Breast epithelium (tissue), 4 donors: Measurements from ENCODE around the gene LCT. TPM values are rescaled to one million over a fixed set of nuclear protein-coding genes. Genes with fewer than 3 reads are reported as not detected.
"Not testable (repeated sequence)": the region's sequence is repeated elsewhere in the genome, so short reads cannot be mapped to it uniquely, and the experiment has no call there.

ENCODE experiments used
- DNase-seq, 2 donors: peaks; one replicate each; pipeline ENCODE4 v3.0.0-alpha.2; 2019; ENCODE audit warnings: low spot score in 2 of 2
- H3K27ac ChIP-seq, 2 donors: fragments of 200-600 bp; sonication (generic) in 1 of 2; one replicate each; pipeline ENCODE4 v1.5.1; 2016 to 2019; ENCODE audit warnings: mild to moderate bottlenecking in 1 of 2
- H3K27me3 ChIP-seq, 2 donors: fragments of 200-600 bp; sonication (generic) in 1 of 2; one replicate each; pipeline versions ENCODE4 v1.5.1 to v1.6.0; 2017 to 2019; ENCODE audit warnings: control low read depth in 1 of 2, mild to moderate bottlenecking in 1 of 2
- H3K36me3 ChIP-seq: fragments of 200-600 bp; one replicate; pipeline ENCODE4 v1.5.1; 2019
- H3K4me1 ChIP-seq, 2 donors: fragments of 200-600 bp; sonication (generic); one replicate each; pipeline ENCODE4 v1.5.1; 2016 to 2019; ENCODE audit warnings: control low read depth in 1 of 2
- H3K4me3 ChIP-seq, 3 donors: fragments of 200-600 bp; sonication (generic); 1 replicate in 2 of 3; 2 replicates in 1 of 3; pipeline ENCODE4 v1.5.1; 2016 to 2019; ENCODE audit warnings: mild to moderate bottlenecking in 3 of 3, moderate library complexity in 2 of 3
- H3K9me3 ChIP-seq, 2 donors: fragments of 200-600 bp; sonication (generic) in 1 of 2; one replicate each; pipeline ENCODE4 v1.5.1; 2016 to 2019; ENCODE audit warnings: control low read depth in 1 of 2
- CTCF ChIP-seq, 3 donors: fragments of 450-650 bp; IDR thresholded peaks; one replicate each; pipeline ENCODE4 v1.5.1; 2016 to 2017; ENCODE audit warnings: antibody characterized with exemption in 3 of 3, mild to moderate bottlenecking in 3 of 3, moderate library complexity in 3 of 3
- POLR2A ChIP-seq: fragments of 450-650 bp; IDR thresholded peaks from one replicate; pipeline ENCODE4 v1.6.1; 2016; ENCODE audit warnings: antibody characterized with exemption, mild to moderate bottlenecking, moderate library complexity
- POLR2AphosphoS5 ChIP-seq, 3 donors: sonication (generic); formaldehyde crosslinking; IDR thresholded peaks; one replicate each; pipeline ENCODE4 v1.6.1; 2017; ENCODE audit warnings: antibody characterized with exemption in 3 of 3
- intact Hi-C: fragments of 100-400 bp; cut with DNase I; formaldehyde crosslinking; loops from one replicate; pipeline ENCODE4 v1.15.1; 2023; ENCODE audit warnings: low total_unique reads
- total RNA-seq, 3 donors: library from RNA; depleted of rRNA; stranded (reverse); fragments of >200 nt; gene quantifications; one replicate each; pipeline ENCODE4 v1.1.0, GENCODE V29; 2016

The LCT gene
- total RNA-seq, 3 donors from 2014 or later, result not detected

GRCh38 chr2:135817466-135817865, 19.5 kb downstream of the LCT start:
- no peak for DNase-seq
- Histone ChIP-seq H3K9me3 (peaks cover under 1% of the 10 kb centered on the region in 2 donors), H3K36me3 (no peaks in the 10 kb centered on the region), H3K4me3 (no peak overlapping the region), H3K27me3 (no peaks in the 10 kb centered on the region), H3K4me1 (no peaks in the 10 kb centered on the region), H3K27ac (no peak overlapping the region)
- intact Hi-C loops, result no loop called here
- TF ChIP-seq CTCF (IDR thresholded peaks at IDR 0.05), result no peak
- TF ChIP-seq POLR2AphosphoS5 (IDR thresholded peaks at IDR 0.05), result no peak
- TF ChIP-seq POLR2A, result no peak

- peaks cover 0 to 3% of the 10 kb centered on the region in 2 donors for H3K9me3 ChIP-seq
- intact Hi-C loops, result no loop called here
- H3K4me3 ChIP-seq, result no peak overlapping the region
- DNase-seq, result no peak
- no peaks in the 10 kb centered on the region for H3K36me3 ChIP-seq
- no peaks in the 10 kb centered on the region for H3K4me1 ChIP-seq
- no peaks in the 10 kb centered on the region for H3K27me3 ChIP-seq
- H3K27ac ChIP-seq, result no peak overlapping the region
- no peak for TF ChIP-seq POLR2AphosphoS5 (IDR thresholded peaks at IDR 0.05)
- no peak for TF ChIP-seq CTCF (IDR thresholded peaks at IDR 0.05)
- no peak for TF ChIP-seq POLR2A
Observed at GRCh38 chr2:135815269-135815668, 21.7 kb downstream of the LCT start.

DNA sequence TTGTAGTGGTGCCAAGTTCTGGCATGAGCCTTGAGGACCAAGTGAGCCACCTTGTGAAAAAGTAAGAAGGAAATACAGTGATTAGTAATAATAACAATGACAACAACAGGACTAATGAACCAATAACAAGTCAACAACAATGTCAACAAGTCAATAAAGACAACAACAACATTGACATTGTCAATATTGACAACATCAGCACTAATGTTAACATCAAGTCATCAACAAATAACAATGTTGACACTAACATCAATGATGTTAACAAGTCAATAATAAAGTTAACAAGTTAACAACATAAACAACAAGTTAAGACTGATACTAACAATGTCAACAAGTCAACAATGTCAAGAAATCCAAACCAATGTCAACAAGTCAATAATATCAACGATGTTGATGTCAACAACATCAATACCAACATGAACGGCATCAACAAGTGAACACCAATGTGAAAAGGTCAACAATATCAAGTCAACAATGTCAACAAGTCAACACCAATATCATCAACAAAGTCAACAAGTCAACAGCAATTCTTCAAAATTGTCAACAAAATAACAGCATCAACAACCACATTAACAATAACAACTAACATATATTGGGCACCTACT, 24.0 kb downstream of the LCT start:
- DNase-seq, result no peak
- Histone ChIP-seq H3K36me3 (no peaks in the 10 kb centered on the region), H3K27me3 (no peaks in the 10 kb centered on the region), H3K4me3 (no peak overlapping the region), H3K4me1 (no peaks in the 10 kb centered on the region), H3K27ac (no peak overlapping the region), H3K9me3 (peaks cover 0 to 3% of the 10 kb centered on the region in 2 donors)
- TF ChIP-seq CTCF (IDR thresholded peaks at IDR 0.05), result no peak
- no peak for TF ChIP-seq POLR2A
- no peak for TF ChIP-seq POLR2AphosphoS5 (IDR thresholded peaks at IDR 0.05)
- intact Hi-C loops, result no loop called here

GRCh38 chr2:135807874-135808273, 29.1 kb downstream of the LCT start:
- H3K27me3 ChIP-seq, H3K4me3 ChIP-seq, H3K4me1 ChIP-seq, H3K9me3 ChIP-seq, H3K27ac ChIP-seq, H3K36me3 ChIP-seq, DNase-seq: not testable (repeated sequence)
- intact Hi-C loops, result loop anchor here (5.0 kb wide), 1 partner anchor 126 kb away; no protein-coding TSS in a partner anchor

DNA sequence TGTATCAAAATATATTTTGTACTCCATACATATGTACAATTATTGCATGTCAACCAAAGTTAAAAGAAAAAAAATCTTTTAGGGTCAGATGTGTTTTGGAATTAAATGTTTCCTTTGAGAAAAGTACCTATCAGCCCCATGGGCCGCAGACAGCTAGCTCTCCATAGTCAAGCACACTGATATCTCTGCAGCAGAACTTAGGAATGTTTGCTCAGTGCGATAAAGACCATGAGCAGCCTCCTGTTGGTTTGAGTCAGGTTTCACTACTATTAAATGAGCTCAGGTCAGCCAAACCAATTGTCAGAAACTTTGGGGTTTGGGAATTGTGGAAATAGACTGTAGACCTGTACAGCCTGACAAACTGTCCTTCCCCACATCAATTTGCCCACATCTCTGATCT, 33.7 kb downstream of the LCT start:
- H3K27ac ChIP-seq, result no peak overlapping the region
- TF ChIP-seq CTCF (IDR thresholded peaks at IDR 0.05) (no peak), POLR2AphosphoS5 (IDR thresholded peaks at IDR 0.05) (no peak), POLR2A (no peak)
- no peak for DNase-seq
- no peaks in the 10 kb centered on the region for H3K27me3 ChIP-seq
- H3K4me3 ChIP-seq, result no peak overlapping the region
- H3K9me3 ChIP-seq, result no peaks in the 10 kb centered on the region
- H3K4me1 ChIP-seq, result no peaks in the 10 kb centered on the region
- intact Hi-C loops, result no loop called here
- no peaks in the 10 kb centered on the region for H3K36me3 ChIP-seq

DNA sequence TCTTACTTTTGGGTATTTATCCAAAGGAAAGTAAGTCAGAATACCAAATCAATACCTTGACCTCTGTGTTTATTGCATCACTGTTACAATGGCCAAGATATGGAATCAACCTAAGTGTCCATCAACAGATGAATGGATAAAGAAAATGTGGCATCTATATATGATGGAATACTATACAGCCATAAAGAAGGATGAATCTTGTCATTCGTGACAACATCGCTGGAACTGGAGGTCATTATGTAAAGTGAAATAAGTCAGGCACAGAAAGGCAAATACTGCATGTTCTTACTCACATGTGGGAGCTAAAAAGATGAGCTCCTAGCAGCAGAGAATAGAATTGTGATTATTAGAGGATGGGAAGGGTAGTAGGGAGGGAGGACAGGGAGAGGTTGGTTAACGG, 34.6 kb downstream of the LCT start:
- TF ChIP-seq POLR2AphosphoS5 (IDR thresholded peaks at IDR 0.05) (no peak), POLR2A (no peak), CTCF (IDR thresholded peaks at IDR 0.05) (no peak)
- intact Hi-C loops, result no loop called here
- no peak overlapping the region for H3K4me3 ChIP-seq
- no peaks in the 10 kb centered on the region for H3K27me3 ChIP-seq
- H3K27ac ChIP-seq, result no peak overlapping the region
- H3K36me3 ChIP-seq, result no peaks in the 10 kb centered on the region
- no peaks in the 10 kb centered on the region for H3K4me1 ChIP-seq
- no peaks in the 10 kb centered on the region for H3K9me3 ChIP-seq
- no peak for DNase-seq
